Caco-2 (cell line): ENCODE data around the gene CFAP69. TPM values are rescaled to one million over a fixed set of nuclear protein-coding genes. Genes with fewer than 3 reads are reported as not detected.

Experiments
- BruUV-seq: library from RNA; stranded (reverse); fragments of 400-500 nt; replicated peaks from 2 replicates; lab custom pipeline; 2021; lab: Mats Ljungman, UMichigan
- CTCF ChIA-PET: fragments of 300-600 bp; sonication (Branson Sonifier 250); formaldehyde crosslinking; loops from one replicate; lab custom pipeline; 2022; ENCODE audit warnings: antibody characterized with exemption; lab: Charles Lee
- POLR2A ChIA-PET: fragments of 300-600 bp; sonication (Branson Sonifier 250); formaldehyde crosslinking; loops from one replicate; lab custom pipeline; 2022; ENCODE audit warnings: antibody characterized with exemption; lab: Charles Lee
- DNase-seq, 2 experiments: peaks; one replicate each; pipeline versions ENCODE4 v3.0.0 to v3.0.0-alpha.2; 2020 to 2022
- H3K27me3 ChIP-seq: replicated peaks from 2 replicates; pipeline ENCODE4 v1.6.0; 2011; ENCODE audit warnings: low read length; ENCODE audit not compliant: control insufficient read depth, insufficient read depth
- H3K36me3 ChIP-seq: 2 replicates; pipeline ENCODE4 v1.5.1; 2011; ENCODE audit warnings: low read length; ENCODE audit not compliant: control insufficient read depth, insufficient read depth
- H3K4me1 ChIP-seq: fragments of 250-450 bp; sonication (Bioruptor Pico); 2 replicates; pipeline ENCODE4 v1.5.1; 2020; ENCODE audit warnings: mild to moderate bottlenecking
- H3K4me3 ChIP-seq: 2 replicates; pipeline ENCODE4 v1.5.1; 2011; ENCODE audit warnings: low read depth, mild to moderate bottlenecking, control low read depth, low read length
- H3K9me3 ChIP-seq: fragments of 250-450 bp; sonication (Bioruptor Pico); 2 replicates; pipeline ENCODE4 v1.5.1; 2020; ENCODE audit warnings: mild to moderate bottlenecking, moderate library complexity
- H3K27ac Mint-ChIP-seq: one replicate; pipeline ENCODE4 v1.8.0; 2022; ENCODE audit warnings: mixed read lengths; ENCODE audit not compliant: unreplicated experiment
- H3K27me3 Mint-ChIP-seq: one replicate; pipeline ENCODE4 v1.8.0; 2022; ENCODE audit warnings: mixed read lengths; ENCODE audit not compliant: insufficient read depth, unreplicated experiment
- H3K36me3 Mint-ChIP-seq: one replicate; pipeline ENCODE4 v1.8.0; 2022; ENCODE audit warnings: mild to moderate bottlenecking, mixed read lengths; ENCODE audit not compliant: insufficient read depth, unreplicated experiment
- H3K4me1 Mint-ChIP-seq: one replicate; pipeline ENCODE4 v1.8.0; 2022; ENCODE audit warnings: low read depth, mixed read lengths; ENCODE audit not compliant: unreplicated experiment
- H3K4me3 Mint-ChIP-seq: one replicate; pipeline ENCODE4 v1.8.0; 2022; ENCODE audit warnings: mild to moderate bottlenecking, moderate library complexity, mixed read lengths; ENCODE audit not compliant: unreplicated experiment
- H3K9me3 Mint-ChIP-seq: one replicate; pipeline ENCODE4 v1.8.0; 2022; ENCODE audit warnings: mixed read lengths; ENCODE audit not compliant: unreplicated experiment
- CTCF ChIP-seq, 2 experiments: fragments of 200-600 bp in 1 of 2; IDR thresholded peaks; 1 replicate in 1 of 2; 2 replicates in 1 of 2; pipeline versions ENCODE4 v1.5.1 to v1.8.0; 2011 to 2022; ENCODE audit warnings: antibody characterized with exemption in 1 of 2, control low read depth in 1 of 2, inconsistent platforms in 1 of 2, low read depth in 1 of 2, low read length in 1 of 2, mild to moderate bottlenecking in 1 of 2, moderate library complexity in 1 of 2; ENCODE audit not compliant: insufficient read depth in 1 of 2, severe bottlenecking in 1 of 2, unreplicated experiment in 1 of 2
- intact Hi-C: fragments of 100-400 bp; cut with micrococcal nuclease; formaldehyde crosslinking; loops from one replicate; pipeline ENCODE4 v1.10.0; 2022; ENCODE audit not compliant: unreplicated experiment
- total RNA-seq: library from RNA; stranded (reverse); gene quantifications from 2 replicates; pipeline ENCODE4 v1.2.3, GENCODE V29; 2022

The CFAP69 gene
- total RNA-seq, 1 experiment from 2014 or later, result 4.8 TPM

- no peak overlapping the region for H3K4me3 Mint-ChIP-seq
- Histone ChIP-seq H3K4me1 (peaks cover 15% of the 10 kb centered on the region), H3K36me3 (no peaks in the 10 kb centered on the region), H3K4me3 (no peak overlapping the region), H3K27me3 (no peaks in the 10 kb centered on the region), H3K9me3 (no peaks in the 10 kb centered on the region)
- CTCF ChIA-PET, result no interaction called here
- H3K36me3 Mint-ChIP-seq, result peaks cover 14% of the 10 kb centered on the region
- intact Hi-C loops, result no loop called here
- H3K27ac Mint-ChIP-seq, result no peak overlapping the region
- BruUV-seq, result no TSS peak
- POLR2A ChIA-PET, result no interaction called here
- peaks cover 9% of the 10 kb centered on the region for H3K9me3 Mint-ChIP-seq
- no peak for DNase-seq
- no peaks in the 10 kb centered on the region for H3K27me3 Mint-ChIP-seq
- no peak for TF ChIP-seq CTCF (IDR thresholded peaks at IDR 0.05; ENCODE audit: insufficient read depth in 1 of 2, low read depth in 1 of 2, low read length in 1 of 2, severe bottlenecking in 1 of 2, unreplicated experiment in 1 of 2)
- H3K4me1 Mint-ChIP-seq, result peaks cover 24% of the 10 kb centered on the region
Observed at GRCh38 chr7:90351987-90352386, 107.0 kb downstream of the CFAP69 start.

Other genes with a start within 250 kb of the CFAP69 start
- gene STEAP1, start 90.7 kb upstream of the CFAP69 start, total RNA-seq, result 30.2 and 33.6 TPM in 2 replicates
- gene STEAP2, start 33.4 kb upstream of the CFAP69 start, total RNA-seq, result 12.7 and 13.5 TPM in 2 replicates
- not detected in 2 replicates for gene FAM237B, start 76.1 kb downstream of the CFAP69 start, total RNA-seq
- gene GTPBP10, start 101.5 kb downstream of the CFAP69 start, total RNA-seq, result 42.7 and 45.2 TPM in 2 replicates
- 38.4 and 39.5 TPM in 2 replicates for gene CLDN12, start 158.3 kb downstream of the CFAP69 start, total RNA-seq
- gene PTTG1IP2, start 224.5 kb downstream of the CFAP69 start, total RNA-seq, result not detected in 2 replicates